ENCODE measurements around the gene UHMK1. TPM values are rescaled to one million over a fixed set of nuclear protein-coding genes. Genes with fewer than 3 reads are reported as not detected.

Gene UHMK1, protein sequence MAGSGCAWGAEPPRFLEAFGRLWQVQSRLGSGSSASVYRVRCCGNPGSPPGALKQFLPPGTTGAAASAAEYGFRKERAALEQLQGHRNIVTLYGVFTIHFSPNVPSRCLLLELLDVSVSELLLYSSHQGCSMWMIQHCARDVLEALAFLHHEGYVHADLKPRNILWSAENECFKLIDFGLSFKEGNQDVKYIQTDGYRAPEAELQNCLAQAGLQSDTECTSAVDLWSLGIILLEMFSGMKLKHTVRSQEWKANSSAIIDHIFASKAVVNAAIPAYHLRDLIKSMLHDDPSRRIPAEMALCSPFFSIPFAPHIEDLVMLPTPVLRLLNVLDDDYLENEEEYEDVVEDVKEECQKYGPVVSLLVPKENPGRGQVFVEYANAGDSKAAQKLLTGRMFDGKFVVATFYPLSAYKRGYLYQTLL
- 63.0 and 82.0 TPM in 2 replicates for total RNA-seq

DNA sequence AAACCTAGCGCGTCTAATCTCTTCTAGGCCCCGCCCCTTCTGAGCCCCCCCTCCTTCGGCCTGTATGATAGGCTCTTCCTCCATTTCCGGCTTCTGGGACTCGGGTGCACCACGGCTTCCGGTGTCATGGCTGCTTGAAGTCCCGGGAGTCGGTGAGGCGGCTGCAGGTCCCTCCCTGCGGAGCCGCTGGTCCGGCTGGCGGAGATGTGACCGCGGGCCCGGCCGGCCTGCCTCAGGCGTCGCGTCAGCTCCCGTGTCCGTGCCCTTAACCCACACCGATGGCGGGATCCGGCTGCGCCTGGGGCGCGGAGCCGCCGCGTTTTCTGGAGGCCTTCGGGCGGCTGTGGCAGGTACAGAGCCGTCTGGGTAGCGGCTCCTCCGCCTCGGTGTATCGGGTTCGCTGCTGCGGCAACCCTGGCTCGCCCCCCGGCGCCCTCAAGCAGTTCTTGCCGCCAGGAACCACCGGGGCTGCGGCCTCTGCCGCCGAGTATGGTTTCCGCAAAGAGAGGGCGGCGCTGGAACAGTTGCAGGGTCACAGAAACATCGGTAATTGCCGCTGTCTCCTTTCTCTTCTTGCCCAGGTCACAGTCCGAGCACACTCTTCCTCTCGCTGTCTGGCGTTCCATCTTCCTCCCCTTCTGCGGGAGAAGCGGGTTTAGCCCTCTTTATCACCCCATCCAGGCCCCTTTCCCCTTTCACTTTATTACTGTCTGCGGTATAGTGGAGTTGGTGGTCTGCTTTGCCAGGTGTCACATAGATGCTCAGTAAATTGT is at the start of gene UHMK1:
Gene UHMK1, plus strand, starts transcription at position 96 of the 773 bp plus-strand sequence. Its CDS starts 183 bp downstream, at position 279.

DNA sequence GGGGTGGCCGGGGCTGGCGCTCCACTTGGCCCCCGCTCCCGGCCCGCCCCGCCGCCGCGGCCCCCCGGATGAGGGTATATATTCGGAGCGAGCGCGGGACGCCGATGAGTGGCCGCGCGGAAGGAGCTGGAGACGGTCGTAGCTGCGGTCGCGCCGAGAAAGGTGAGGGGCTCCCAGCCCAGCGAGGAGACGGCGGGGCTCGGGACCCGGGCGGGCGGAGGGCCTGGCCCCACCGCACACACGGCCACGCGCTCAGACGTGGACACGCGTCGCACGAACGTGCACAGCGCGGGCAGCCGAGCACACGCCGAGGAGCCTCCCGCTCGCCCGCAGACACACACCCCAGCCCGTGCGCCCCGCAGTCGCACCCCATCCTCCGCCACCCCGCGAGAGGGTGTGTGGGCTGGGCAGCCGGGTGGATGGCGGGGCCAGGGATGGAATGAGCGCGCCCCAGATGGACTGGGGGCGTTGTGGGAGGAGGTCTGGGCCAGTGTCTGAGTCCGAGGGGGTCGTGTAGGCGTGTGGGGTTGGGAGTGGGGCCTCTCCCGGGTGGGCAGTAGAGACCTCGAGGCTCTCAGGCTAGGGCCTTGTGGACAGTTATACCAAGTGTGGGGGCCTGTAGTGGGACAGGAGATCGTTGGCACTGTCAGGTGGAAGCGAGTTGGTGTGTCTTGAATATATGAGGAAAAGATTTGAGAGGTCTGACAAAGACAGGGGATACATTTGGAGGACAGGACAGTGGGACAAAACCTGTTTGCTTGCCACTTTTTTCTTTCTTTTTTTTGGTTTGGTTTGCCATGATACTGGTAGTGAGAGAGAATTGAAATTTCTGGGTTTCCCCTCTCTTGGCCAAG is 64.2 kb downstream of the UHMK1 start, which contains the start of gene UAP1:
Gene UAP1, plus strand, starts transcription at position 107 of the 854 bp plus-strand sequence. CDS start 4,347 bp downstream, outside the sequence.

Other genes with a start within 250 kb of the UHMK1 start
- gene SPATA46, start 121.0 kb upstream of the UHMK1 start, total RNA-seq, result not detected in 2 replicates
- gene C1orf226, start 116.1 kb upstream of the UHMK1 start, total RNA-seq, result 0.17 and 0.29 TPM in 2 replicates
- not detected in 2 replicates for gene SH2D1B, start 85.7 kb upstream of the UHMK1 start, total RNA-seq
- 86.3 and 120 TPM in 2 replicates for gene UAP1, start 63.9 kb downstream of the UHMK1 start, total RNA-seq
- 213 and 271 TPM in 2 replicates for gene DDR2, start 134.6 kb downstream of the UHMK1 start, total RNA-seq